K562 (cell line): ENCODE data around the gene ZFP36. TPM values are rescaled to one million over a fixed set of nuclear protein-coding genes. Genes with fewer than 3 reads are reported as not detected.

Source experiments
- MIER1 ChIP-seq: fragments of 450-650 bp; IDR thresholded peaks from 2 replicates; pipeline ENCODE4 v1.6.1; 2016; ENCODE audit warnings: antibody characterized with exemption, mild to moderate bottlenecking, low read depth
- MYBL2 ChIP-seq, 2 experiments: fragments of 450-650 bp in 1 of 2; sonication (generic) in 1 of 2; formaldehyde crosslinking in 1 of 2; IDR thresholded peaks; 2 replicates each; pipeline versions ENCODE4 v1.6.1 to v1.8.1; 2017 to 2022; ENCODE audit warnings: borderline replicate concordance in 1 of 2, inconsistent platforms in 1 of 2, low read depth in 1 of 2, mild to moderate bottlenecking in 1 of 2, missing genetic modification reagents in 1 of 2, moderate library complexity in 1 of 2
- NONO ChIP-seq, 2 experiments: fragments of 200-400 bp in 1 of 2; fragments of 450-650 bp in 1 of 2; formaldehyde crosslinking in 1 of 2; IDR thresholded peaks; 2 replicates each; pipeline ENCODE4 v1.6.1; 2017; ENCODE audit warnings: low read depth in 2 of 2, mild to moderate bottlenecking in 2 of 2, moderate library complexity in 2 of 2, low read length in 1 of 2
- NR2C2 ChIP-seq, 2 experiments: fragments of 200-800 bp in 1 of 2; sonication (Bioruptor generic) in 1 of 2; sonication (generic) in 1 of 2; formaldehyde crosslinking in 1 of 2; IDR thresholded peaks; 2 replicates each; pipeline versions ENCODE4 v1.6.1 to v1.8.0; 2016 to 2022; ENCODE audit warnings: mild to moderate bottlenecking in 1 of 2, missing compliant biosample characterization in 1 of 2, missing genetic modification characterization in 1 of 2, missing genetic modification reagents in 1 of 2
- RREB1 ChIP-seq: fragments of 250-450 bp; sonication (Bioruptor Pico); IDR thresholded peaks from 2 replicates; pipeline ENCODE4 v1.4.0; 2020
- SLC30A9 ChIP-seq: fragments of 250-450 bp; sonication (Bioruptor Pico); IDR thresholded peaks from 2 replicates; pipeline ENCODE4 v1.8.0; 2022; ENCODE audit warnings: mild to moderate bottlenecking, moderate library complexity
- ZNF318 ChIP-seq, 2 experiments: fragments of 450-650 bp; IDR thresholded peaks; 2 replicates each; pipeline ENCODE4 v1.6.1; 2016; ENCODE audit warnings: mild to moderate bottlenecking in 2 of 2, borderline replicate concordance in 1 of 2, low read depth in 1 of 2, moderate library complexity in 1 of 2
- polyA plus RNA-seq, 8 experiments: library from polyadenylated mRNA; depleted of rRNA in 4 of 8; stranded (reverse) in 5 of 8; unstranded in 3 of 8; fragments of >200 nt; fragmentation: Nextera tagmentation in 2 of 8; fragmentation: Illumina TruSeq in 1 of 8; extraction: Ambion mirVana in 2 of 8; extraction: Trizol in 1 of 8; gene quantifications; 2 replicates each; pipeline versions ENCODE4 v1.2.1 to v1.2.3, GENCODE V29; 2011 to 2014; ENCODE audit warnings: inconsistent platforms in 1 of 8, missing spikeins in 1 of 8
- total RNA-seq, 7 experiments: library from RNA; depleted of rRNA in 6 of 7; stranded (reverse); fragments of >200 nt in 6 of 7; fragmentation: Illumina TruSeq in 2 of 7; extraction: Trizol in 2 of 7; gene quantifications; 2 replicates each; pipeline versions ENCODE4 v1.2.1 to v1.2.3, GENCODE V29; 2011 to 2021; ENCODE audit warnings: low replicate concordance in 1 of 7
- TF ChIP-seq, protein P1 (sequence below): fragments of 250-450 bp; sonication (Bioruptor Pico); IDR thresholded peaks from 2 replicates; pipeline ENCODE4 v1.4.0; 2020; ENCODE audit warnings: borderline replicate concordance

The ZFP36 gene
- total and polyA plus RNA-seq, 9 of the 15 experiments (the other 6 are each of a cell fraction or from before 2014, with no cell fraction given), result 1.0 to 20.1 (median 3.5) TPM

DNA sequence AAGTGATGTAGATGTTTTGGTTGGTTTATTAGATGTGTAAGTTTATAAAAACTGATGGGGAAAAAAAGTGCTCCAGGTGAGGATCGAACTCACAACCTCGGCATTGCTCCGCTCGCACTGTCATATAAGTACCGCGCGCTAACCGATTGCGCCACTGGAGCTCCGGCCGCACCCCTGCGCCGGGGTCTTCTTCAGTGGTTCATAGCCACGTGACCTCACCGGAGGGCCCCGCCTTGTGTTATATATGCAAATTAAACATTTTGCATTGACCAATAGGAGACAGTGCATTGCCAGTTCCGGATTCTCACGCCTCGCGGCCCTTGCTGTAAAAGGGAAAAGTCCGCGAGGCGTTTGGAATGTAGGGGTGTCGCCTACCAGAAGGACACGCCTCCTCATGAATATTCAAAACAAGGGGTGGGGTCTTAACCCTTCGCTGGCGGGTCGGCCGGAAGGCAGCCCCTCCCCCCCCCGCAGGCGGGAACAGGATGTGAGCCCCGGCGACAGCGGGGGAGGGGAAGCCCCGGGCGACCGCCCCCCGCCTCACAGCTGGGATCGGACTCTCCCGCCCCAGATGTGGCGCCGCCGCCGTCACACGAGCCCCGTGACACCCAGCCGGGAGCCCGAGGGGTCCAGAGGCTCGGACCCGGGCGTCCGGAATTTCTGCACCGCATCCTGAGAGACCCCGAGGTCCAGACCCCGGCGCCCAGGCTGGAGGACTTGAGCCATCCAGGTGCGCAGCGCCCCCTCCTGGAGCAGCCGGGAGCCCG lies 5.6 kb downstream of the ZFP36 start, which contains the start of gene PLEKHG2 (continued):
- 0 out of 2 replicates have a peak, but pooled peaks have one; percentile 35 for TF ChIP-seq RREB1 (CRISPR knock-in tag)
- no peak for TF ChIP-seq MYBL2 (IDR thresholded peaks at IDR 0.05; ENCODE audit: low read depth)
- TF ChIP-seq MYBL2 (CRISPR knock-in tag; IDR thresholded peaks at IDR 0.05; ENCODE audit: borderline replicate concordance), result no peak
- TF ChIP-seq, protein P1, sequence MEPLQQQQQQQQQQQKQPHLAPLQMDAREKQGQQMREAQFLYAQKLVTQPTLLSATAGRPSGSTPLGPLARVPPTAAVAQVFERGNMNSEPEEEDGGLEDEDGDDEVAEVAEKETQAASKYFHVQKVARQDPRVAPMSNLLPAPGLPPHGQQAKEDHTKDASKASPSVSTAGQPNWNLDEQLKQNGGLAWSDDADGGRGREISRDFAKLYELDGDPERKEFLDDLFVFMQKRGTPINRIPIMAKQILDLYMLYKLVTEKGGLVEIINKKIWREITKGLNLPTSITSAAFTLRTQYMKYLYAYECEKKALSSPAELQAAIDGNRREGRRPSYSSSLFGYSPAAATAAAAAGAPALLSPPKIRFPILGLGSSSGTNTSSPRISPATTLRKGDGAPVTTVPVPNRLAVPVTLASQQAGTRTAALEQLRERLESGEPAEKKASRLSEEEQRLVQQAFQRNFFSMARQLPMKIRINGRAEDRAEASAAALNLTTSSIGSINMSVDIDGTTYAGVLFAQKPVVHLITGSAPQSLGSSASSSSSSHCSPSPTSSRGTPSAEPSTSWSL, result peak; percentile 89; the same call in 1 of the 2 replicates
- peak in 1 of 2 experiments; percentile 81; a peak in 2 of 4 replicates for TF ChIP-seq NONO (IDR thresholded peaks at IDR 0.05; ENCODE audit: low read depth in 2 of 2, low read length in 1 of 2)
- TF ChIP-seq MIER1, result no peak; the same call in 1 of the 2 replicates
- TF ChIP-seq NR2C2 (CRISPR knock-in tag; IDR thresholded peaks at IDR 0.05), result no peak
- TF ChIP-seq NR2C2 (tag; IDR thresholded peaks at IDR 0.05), result peak; percentile 71
- no peak; a peak in 1 of 4 replicates for TF ChIP-seq ZNF318 (IDR thresholded peaks at IDR 0.05; ENCODE audit: borderline replicate concordance in 1 of 2, low read depth in 1 of 2)
- TF ChIP-seq SLC30A9 (CRISPR knock-in tag), result no peak
